Activated CD4-positive, alpha-beta T cell treated with anti-CD3 and anti-CD28 coated beads, Interleukin-10, Interleukin-2, amounts not matched to agents 100 ng/mL and 50 ng/mL, durations not matched to agents 16 hours and 8 hours (primary cell): Measurements from ENCODE around the gene ACOT13.
"Not testable (repeated sequence)": the region's sequence is repeated elsewhere in the genome, so short reads cannot be mapped to it uniquely, and the experiment has no call there.

ENCODE experiments used
- DNase-seq: peaks from one replicate; pipeline ENCODE4 v3.0.0-alpha.2; 2020

The ACOT13 gene

GRCh38 chr6:24694198-24694597 is 27.3 kb downstream of the ACOT13 start:
- no peak for DNase-seq

- DNase-seq = peak; percentile 60
Observed at GRCh38 chr6:24695635-24696034, 28.8 kb downstream of the ACOT13 start.

DNA sequence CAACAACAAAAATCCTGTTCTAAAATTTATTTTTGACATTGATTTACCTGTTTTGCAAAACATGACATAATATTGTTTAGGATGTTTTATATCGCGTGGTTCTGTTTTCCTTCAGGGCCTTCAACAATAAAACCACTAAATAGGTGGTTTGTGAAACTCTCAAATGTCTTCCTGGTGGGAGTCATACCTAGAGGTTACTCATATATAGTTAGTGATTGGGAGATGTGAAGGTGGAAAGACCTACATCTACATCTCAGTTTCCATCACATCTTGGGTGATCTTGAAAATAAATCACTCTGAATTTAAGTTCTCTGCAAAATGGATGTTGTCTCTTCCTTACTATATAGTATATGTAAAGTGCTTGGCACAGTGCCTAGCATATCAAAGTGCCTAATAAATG is 29.2 kb downstream of the ACOT13 start:
- DNase-seq = peak; percentile 30

- DNase-seq = peak; percentile 36
Observed at GRCh38 chr6:24699521-24700359, 32.9 kb downstream of the ACOT13 start.

DNA sequence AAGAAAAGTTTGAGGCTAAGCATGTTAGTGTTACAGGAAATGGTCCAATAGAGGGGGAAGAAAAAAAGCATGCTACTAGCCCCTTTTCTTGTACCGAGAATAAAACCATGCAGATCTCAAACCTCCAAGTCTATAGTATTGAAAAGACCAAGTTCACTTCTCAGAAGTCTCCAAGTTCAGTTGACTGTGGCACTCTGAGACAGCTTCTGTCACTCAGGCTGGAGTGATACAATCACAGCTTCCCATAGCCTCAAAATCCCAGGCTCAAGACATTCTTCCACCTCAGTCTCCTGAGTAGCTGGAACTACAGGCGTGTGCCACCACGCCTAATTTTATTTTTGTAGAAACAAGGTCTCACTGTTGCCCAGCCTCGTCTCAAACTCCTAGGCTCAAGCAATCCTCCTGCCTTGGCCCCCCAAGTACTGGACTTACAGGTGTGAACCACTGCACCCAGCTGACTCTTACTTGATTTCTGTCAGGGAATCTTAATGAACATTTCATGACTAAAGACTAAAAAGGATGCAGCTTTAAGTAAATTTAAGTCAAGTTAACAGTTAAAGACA is 35.9 kb downstream of the ACOT13 start:
- DNase-seq = no peak

GRCh38 chr6:24704468-24704867 is 37.6 kb downstream of the ACOT13 start:
- no peak for DNase-seq

GRCh38 chr6:24708612-24709011 is 41.7 kb downstream of the ACOT13 start:
- DNase-seq = no peak

GRCh38 chr6:24709014-24709711 is 42.3 kb downstream of the ACOT13 start:
- no peak for DNase-seq

DNA sequence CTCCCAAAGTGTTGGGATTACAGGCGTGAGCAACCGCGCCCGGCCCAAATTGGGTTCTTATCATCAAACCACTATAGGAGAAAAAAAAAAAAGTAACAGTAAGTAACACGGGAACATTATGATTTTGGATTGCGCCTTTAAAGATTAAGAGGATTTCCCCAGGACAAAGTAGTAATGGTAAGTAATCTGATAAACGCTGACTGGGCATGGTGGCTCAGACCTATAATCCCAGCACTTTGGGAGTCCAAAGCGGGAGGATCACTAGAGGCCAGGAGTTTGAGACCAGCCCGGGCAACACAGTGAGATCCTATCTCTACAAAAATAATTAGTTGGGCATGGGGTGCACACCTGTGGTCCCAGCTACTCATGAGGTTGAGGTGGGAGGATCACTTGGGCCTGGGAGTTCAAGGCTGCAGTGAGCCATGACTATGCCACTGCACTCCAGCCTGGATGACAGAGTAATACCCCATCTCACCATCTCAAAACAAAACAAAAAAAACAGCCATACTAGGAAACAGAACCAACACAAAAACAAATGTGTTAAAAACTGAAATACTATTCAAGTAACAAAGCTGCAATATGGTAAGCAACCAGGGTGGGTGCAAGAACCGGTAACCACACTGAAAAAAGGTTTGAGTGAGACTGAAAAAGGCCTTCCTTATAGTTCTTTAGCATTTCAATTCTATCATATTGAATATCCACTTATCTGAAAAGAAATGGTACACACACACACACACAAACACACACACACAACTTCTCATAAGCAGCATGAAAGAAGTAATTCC is 43.8 kb downstream of the ACOT13 start:
- DNase-seq = peak; percentile 24

DNA sequence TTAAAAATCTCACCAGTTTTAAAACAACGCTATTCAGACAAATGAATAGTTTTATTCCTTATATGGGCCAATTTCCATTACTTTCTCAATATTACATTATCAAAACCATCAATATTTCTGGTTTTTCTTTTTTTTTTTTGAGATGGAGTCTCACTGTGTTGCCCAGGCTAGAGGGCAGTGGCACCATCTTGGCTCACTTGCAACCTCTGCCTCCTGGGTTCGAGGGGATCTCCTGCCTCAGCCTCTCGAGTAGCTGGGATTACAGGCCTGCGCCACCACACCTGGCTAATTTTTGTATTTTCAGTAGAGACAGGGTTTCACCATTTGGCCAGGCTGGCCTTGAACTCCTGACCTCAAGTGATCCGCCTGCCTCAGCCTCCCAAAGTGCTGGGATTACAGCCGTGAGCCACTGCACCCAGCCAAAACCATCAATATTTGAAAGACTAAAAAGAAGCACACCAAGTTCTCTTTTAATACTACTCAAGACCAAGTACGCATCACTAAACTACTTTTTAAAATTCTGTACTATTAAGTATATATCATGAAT is 49.8 kb downstream of the ACOT13 start:
- DNase-seq = not testable (repeated sequence)

DNA sequence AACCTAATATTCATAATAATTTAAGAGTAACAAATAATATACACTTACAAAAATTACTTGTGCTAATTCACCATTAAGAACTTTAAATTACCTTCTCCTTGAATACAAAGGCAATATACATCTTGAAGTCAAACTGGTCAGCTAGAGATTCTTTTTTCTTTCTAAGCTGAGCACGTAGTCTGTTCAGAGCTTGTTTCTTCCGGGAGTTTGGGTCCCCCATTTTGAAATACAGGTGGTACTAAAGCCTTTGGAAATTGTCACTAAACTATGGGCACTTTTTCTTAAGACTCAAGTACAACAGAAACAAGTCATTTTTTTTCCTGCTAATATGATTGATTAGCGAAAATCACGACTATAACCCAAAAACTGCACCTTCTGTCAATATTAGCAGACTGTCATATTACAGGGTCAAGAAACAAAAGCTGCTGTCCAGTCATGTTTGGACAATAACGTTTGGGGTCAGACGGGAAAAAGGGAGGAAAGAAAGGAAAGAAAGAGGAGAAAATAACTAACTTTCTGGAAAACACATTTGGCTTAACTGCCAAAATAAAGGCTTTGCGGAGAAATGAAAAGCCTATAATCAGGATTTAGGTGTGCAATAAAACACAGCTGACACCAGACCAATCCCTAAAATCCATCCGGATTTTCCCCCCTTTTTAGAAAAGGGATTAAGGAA is 51.7 kb downstream of the ACOT13 start:
- no peak for DNase-seq

- DNase-seq = peak; percentile 69
Observed at GRCh38 chr6:24719125-24719971, 52.5 kb downstream of the ACOT13 start, which contains the start of gene C6orf62. TSS of gene C6orf62 (minus strand) at chr6:24719154. CDS start at chr6:24718668, 486 bp downstream.

DNA sequence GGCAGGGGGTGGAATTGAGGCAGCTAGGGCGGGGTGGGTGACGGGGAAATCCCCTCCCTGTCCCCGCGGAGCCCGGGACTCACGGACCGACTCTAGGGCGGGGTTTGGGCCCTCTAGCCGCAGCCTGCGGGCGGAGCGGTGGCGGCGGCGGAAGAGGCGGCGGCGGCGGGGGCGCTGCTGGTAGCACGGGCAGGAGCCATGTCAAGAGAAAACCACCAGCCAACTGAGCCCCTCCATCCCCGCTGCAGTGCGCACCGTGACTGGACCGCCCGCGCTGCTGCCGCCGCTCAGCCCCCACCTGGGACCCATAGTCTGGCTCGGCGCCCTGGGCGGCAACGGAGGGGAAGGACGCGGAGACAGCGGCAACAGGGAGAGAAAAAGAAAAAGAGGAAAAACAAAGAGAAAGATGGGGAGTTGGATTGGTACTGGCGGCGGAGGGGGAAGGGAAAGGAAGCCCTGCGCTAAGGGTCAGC is 53.3 kb downstream of the ACOT13 start:
- DNase-seq = peak; percentile 87

DNA sequence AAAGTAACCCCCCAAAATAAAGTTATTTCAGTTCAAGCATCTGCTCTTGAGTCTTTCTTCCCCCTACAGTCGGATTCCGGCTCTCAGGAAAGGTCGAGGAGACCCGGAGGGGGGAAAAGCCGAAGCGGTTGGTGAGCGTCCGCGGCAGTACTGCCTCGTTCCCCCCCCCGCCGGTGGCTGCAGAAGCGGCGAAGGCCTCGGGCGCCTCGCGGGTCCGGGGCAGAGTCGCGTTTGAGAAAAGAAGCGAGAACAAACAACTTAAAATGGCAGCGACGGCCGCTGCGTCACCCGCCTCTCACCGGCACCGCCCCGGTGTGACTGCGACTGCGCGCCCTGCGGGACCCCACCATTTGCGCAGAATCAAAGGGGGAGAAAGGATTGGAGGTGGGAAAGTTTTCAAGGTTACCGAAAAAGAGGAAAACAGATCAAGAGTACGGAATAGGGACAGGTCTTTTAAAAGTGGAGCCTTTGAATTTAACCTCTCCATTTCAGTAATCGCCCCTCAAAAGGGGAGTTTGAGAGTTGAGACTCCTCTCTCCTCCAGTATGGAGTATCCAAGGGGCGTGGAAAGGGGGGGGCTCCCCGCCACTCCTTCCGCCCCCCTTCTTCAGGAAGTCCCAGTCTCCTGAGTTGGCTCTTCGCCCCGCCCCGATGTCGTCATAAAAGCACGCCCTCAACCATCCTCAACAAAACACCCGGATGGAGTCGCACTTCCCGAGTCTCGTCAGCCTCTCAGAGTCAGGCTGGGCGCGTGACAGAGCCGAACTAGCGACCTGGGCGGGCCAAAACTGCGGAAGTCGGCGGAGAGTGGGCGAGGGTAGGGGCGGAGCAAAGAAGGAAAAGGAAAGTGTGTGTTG is 54.0 kb downstream of the ACOT13 start:
- DNase-seq = peak; percentile 100

DNA sequence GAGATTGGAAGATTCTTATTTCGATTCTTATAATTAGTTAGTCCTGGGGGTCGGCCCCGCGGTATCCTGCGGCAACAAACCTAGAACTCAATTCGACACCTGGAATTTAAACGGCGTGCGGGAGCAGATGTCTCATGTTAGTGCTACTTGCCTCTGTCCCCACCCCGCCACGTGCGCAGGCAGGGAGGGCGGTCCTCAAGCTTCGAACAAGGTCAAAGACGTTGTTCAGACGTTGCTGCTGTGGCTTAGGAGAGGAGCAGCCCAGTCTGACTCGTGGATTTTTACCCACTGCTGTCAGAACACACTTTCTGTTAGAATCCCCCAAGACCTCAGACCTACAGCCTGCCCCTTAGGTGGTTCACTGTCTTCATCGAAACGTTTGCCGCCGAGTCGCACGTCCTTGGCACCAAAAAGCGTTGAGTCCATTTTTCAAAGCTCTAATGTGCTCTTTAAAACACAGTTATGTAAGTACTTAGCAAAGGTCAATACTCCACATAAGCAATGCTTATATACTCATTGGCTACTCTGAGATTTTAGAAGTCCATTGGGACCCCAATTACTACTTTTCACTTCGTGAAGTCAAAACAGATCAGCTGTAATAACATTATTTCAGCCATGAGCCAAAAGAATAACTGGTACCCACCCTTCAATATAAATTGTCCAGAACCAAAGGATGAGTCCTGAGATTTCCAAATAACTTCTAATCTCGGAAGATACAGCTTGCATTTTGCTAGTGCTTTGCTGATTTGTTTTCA is 54.8 kb downstream of the ACOT13 start:
- no peak for DNase-seq

DNA sequence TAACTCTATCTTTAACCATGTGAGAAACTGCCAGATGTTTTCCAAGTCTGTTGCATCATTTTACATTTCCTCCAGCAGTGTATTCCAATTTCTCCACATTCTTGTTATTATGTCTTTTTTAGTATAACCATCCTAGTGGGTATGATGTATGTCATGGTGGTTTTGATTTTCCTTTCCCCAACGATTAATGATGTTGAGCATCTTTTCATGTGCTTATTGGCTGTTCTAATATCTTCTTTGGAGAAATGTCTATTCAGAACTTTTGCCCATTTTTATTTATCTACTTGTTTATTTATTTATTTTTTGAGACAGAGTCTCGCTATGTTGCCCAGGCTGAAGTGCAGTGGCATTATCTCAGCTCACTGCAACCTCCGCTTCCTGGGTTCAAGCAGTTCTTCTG is 56.4 kb downstream of the ACOT13 start:
- DNase-seq = no peak

GRCh38 chr6:24730653-24731052 is 63.8 kb downstream of the ACOT13 start:
- not testable (repeated sequence) for DNase-seq

DNA sequence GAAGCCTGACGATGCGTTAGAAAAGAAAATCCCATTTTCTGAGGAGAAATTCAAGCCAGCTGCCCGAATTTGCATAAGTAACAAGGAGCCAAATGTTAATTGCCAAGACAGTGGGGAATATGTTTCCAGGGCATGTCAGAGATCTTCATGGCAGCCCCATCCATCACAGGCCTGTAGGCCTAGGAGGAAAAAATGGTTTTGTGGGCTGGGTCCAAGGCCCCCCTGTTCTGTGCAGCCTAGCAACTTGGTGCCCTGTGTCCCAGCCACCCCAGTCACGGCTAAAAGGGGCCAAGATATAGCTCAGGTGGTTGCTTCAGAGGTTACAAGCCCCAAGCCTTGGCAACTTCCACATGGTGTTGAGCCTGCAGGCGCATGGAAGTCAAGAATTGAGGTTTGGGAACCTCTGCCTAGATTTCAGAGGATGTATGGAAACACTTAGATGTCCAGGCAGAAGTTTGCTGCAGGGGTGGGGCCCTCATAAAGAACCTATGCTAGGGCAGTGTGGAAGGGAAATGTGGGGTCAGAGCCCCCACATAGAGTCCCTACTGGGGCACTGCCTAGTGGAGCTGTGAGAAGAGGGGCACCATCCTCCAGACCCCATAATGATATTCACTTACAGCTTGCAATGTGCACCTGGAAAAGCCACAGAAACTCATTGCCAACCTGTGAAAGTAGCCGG is 64.7 kb downstream of the ACOT13 start:
- DNase-seq = not testable (repeated sequence)

DNA sequence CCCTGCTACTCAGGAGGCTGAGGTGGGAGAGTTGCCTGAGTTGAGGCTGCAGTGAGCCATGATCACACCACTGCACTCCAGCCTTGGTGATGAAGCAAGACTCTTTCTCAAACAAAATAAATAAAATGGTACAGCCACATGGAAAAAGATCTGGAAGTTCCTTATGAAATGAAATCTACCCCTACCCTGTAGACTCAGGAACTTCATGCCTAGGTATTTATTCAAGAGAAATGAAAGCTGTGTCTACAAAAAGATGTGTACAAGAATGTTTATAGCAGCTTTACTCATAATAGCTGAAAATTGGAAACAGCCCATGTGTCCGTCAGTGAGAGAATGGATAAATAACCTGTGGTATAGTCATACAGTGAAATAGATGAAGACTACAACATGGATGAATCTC is 67.3 kb downstream of the ACOT13 start:
- DNase-seq = no peak
